ENCODE data around the gene EBP. TPM values are rescaled to one million over a fixed set of nuclear protein-coding genes. Genes with fewer than 3 reads are reported as not detected.

Gene EBP
- total and polyA plus RNA-seq, 9 of the 15 experiments (the other 6 are each of a cell fraction or from before 2014, with no cell fraction given): 228 to 987 (median 274) TPM

DNA sequence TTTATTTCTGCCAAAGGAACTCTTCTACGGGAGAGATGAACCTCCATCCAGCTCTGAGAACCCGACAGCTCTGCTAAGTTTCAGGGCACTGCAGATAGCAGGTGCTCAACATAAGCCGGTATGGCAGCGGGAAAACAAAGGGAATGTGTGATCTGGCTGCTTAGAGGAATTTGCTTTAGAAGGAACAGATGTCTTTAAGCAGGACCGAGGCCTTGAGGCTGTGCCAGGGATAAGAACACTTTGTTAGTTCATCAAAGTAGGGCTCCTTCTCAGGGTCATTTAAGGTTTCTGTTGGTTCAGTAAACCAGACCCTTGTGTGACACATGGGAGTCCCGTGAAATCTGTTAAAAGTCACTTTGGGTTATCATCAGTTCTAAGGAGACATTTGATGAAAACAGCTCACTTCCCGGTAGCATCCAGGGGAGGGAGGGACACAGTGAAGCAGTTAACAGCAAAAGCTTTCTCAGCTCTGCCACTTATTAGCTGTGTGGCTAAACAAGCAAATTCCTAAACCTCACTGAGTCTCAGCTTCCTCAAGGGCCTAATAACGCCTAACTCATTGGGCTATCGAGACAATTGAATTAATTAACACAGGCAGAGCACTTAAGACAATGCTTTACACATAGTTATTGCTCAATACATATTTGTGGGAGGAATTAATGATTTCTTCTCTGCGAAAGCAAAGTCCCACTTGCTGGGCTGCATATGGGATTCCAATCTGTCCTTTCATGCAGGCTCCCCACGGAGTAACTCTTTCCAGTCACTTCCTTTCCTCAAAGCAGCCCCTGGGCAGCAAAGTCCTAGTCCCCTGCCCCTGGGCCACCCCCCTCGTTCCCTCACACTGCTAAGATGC is 48.5 kb upstream of the EBP start:
- ChIA-PET POLR2A (interaction anchor here (0.6 kb wide), 1 partner anchor 15 kb away, joined by 3 read pairs; no protein-coding TSS in a partner anchor), CTCF (ENCODE audit: low intra/inter-chr PET ratio) (interaction anchor here (0.6 kb wide), 1 partner anchor 22 kb away, joined by 3 read pairs; no protein-coding TSS in a partner anchor)
- intact Hi-C loops (cut with micrococcal nuclease): no loop called here
- in situ Hi-C loops (cut with MboI): no loop called here
- no peak overlapping the region for H3K4me2 ChIP-seq (ENCODE audit: insufficient read depth, low read length)
- peak overlapping the region in 1 of 2 experiments; percentile 56; a peak in 1 of 4 replicates for H3K9ac ChIP-seq (ENCODE audit: insufficient read depth in 1 of 2, low read depth in 2 of 2, low read length in 2 of 2)
- no peak for FAIRE-seq
- no peaks in the 10 kb centered on the region for H3K9me3 ChIP-seq (replicated peaks; ENCODE audit: control insufficient read depth, insufficient read depth, low read depth, low read length)
- H4K20me1 ChIP-seq (replicated peaks; ENCODE audit: control insufficient read depth, insufficient read depth, low read length): no peaks in the 10 kb centered on the region
- no TSS peak for BruUV-seq (replicated peaks)
- H3K9me1 ChIP-seq (ENCODE audit: control insufficient read depth, insufficient read depth, low read length): peaks cover 4% of the 10 kb centered on the region
- H3K79me2 ChIP-seq (ENCODE audit: control insufficient read depth, insufficient read depth, low read length): peaks cover 52% of the 10 kb centered on the region
- TF ChIP-seq CEBPB (tag; IDR thresholded peaks at IDR 0.05): peak; percentile 64
- no peak for TF ChIP-seq CREM (IDR thresholded peaks at IDR 0.05; ENCODE audit: low read depth)
- no peak for TF ChIP-seq CEBPG (CRISPR knock-in tag; IDR thresholded peaks at IDR 0.05)
- 0 out of 4 replicates have a peak, but pooled peaks have one; percentile 25 to 37 for TF ChIP-seq CEBPG (tag; conservative IDR thresholded peaks at IDR 0.05 in 1 of 2, IDR thresholded peaks at IDR 0.05 in 1 of 2)
- no peak for DNase-seq (ENCODE audit: extremely low read depth in 1 of 4, low spot score in 3 of 4)
- H3K4me3 ChIP-seq: no peak overlapping the region
- peaks cover 9% of the 10 kb centered on the region; the same call in 2 of the 3 replicates for H3K36me3 ChIP-seq (ENCODE audit: control insufficient read depth, insufficient read depth, low read length)
- 45% methylated on average over 11 of the region's 12 CpGs for WGBS (ENCODE audit: insufficient coverage, low coverage, missing lambda C conversion rate)
- no peak for ATAC-seq
- peaks cover 25 to 43% of the 10 kb centered on the region in 2 experiments; a peak in 4 of 5 replicates for H3K4me1 ChIP-seq (replicated peaks in 1 of 2; ENCODE audit: control insufficient read depth in 2 of 2, insufficient read depth in 2 of 2, low read length in 2 of 2)
- H3K27me3 ChIP-seq (ENCODE audit: control insufficient read depth in 2 of 2, insufficient read depth in 2 of 2, low read length in 2 of 2): no peaks in the 10 kb centered on the region
- H2AFZ ChIP-seq (ENCODE audit: low read depth, low read length): no peak overlapping the region
- no peak overlapping the region for H3K27ac ChIP-seq (ENCODE audit: extremely low read depth, low read depth, low read length)

DNA sequence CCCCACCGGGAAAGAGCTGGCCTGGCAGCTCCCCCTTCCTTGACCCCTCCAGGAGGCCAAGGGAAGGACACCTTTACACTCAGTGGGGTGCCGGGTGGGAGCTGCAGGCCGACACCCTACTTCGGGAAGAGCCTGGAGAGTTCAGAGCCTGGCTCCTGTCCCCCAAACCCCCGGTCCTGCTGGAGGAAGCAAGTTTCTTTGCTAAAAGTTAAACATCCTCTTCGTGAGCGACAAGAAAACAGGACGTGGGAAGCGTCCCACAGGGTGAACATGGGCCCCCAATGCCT is 48.0 kb upstream of the EBP start:
- CTCF ChIA-PET (ENCODE audit: low intra/inter-chr PET ratio): interaction anchor here (0.6 to 0.7 kb wide), 2 partner anchors 21 to 35 kb away, joined by 3 read pairs; partner anchors contain the start of gene PORCN
- H3K4me1 ChIP-seq (replicated peaks in 1 of 2; ENCODE audit: control insufficient read depth in 2 of 2, insufficient read depth in 2 of 2, low read length in 2 of 2): peaks cover 25 to 43% of the 10 kb centered on the region in 2 experiments; a peak in 4 of 5 replicates

More for the DNA sequence above, 48.0 kb upstream of the EBP start:
- POLR2A ChIA-PET: no interaction called here
- ATAC-seq: no peak
- Histone ChIP-seq H3K9me3 (replicated peaks; ENCODE audit: control insufficient read depth, insufficient read depth, low read depth, low read length) (no peaks in the 10 kb centered on the region), H3K4me3 (no peak overlapping the region), H3K9me1 (ENCODE audit: control insufficient read depth, insufficient read depth, low read length) (peaks cover 4% of the 10 kb centered on the region), H4K20me1 (replicated peaks; ENCODE audit: control insufficient read depth, insufficient read depth, low read length) (no peaks in the 10 kb centered on the region), H2AFZ (ENCODE audit: low read depth, low read length) (no peak overlapping the region), H3K4me2 (ENCODE audit: insufficient read depth, low read length) (no peak overlapping the region), H3K79me2 (ENCODE audit: control insufficient read depth, insufficient read depth, low read length) (peaks cover 51% of the 10 kb centered on the region), H3K27ac (ENCODE audit: extremely low read depth, low read depth, low read length) (no peak overlapping the region), H3K9ac (ENCODE audit: insufficient read depth in 1 of 2, low read depth in 2 of 2, low read length in 2 of 2) (peak overlapping the region in 1 of 2 experiments; percentile 56; a peak in 2 of 4 replicates), H3K27me3 (ENCODE audit: control insufficient read depth in 2 of 2, insufficient read depth in 2 of 2, low read length in 2 of 2) (no peaks in the 10 kb centered on the region), H3K36me3 (ENCODE audit: control insufficient read depth, insufficient read depth, low read length) (peaks cover 14% of the 10 kb centered on the region; the same call in 2 of the 3 replicates)
- intact Hi-C loops (cut with micrococcal nuclease): no loop called here
- in situ Hi-C loops (cut with MboI): no loop called here
- DNase-seq (ENCODE audit: extremely low read depth in 1 of 4, low spot score in 3 of 4): no peak
- TF ChIP-seq MCM5 (IDR thresholded peaks at IDR 0.05; ENCODE audit: low read depth) (no peak), NFXL1 (CRISPR knock-in tag; IDR thresholded peaks at IDR 0.05) (no peak), SMARCA5 (IDR thresholded peaks at IDR 0.05) (no peak), ZNF134 (CRISPR knock-in tag; conservative IDR thresholded peaks at IDR 0.05) (no peak), CBX2 (IDR thresholded peaks at IDR 0.05; ENCODE audit: insufficient read depth, low read length, poor library complexity, severe bottlenecking) (no peak), CGGBP1 (CRISPR knock-in tag; IDR thresholded peaks at IDR 0.05) (no peak)
- BruUV-seq (replicated peaks): no TSS peak
- WGBS (ENCODE audit: insufficient coverage, low coverage, missing lambda C conversion rate): 63% methylated on average over 9 of the region's 9 CpGs
- FAIRE-seq: no peak
